Psoas muscle (tissue), 8 donors: Measurements from ENCODE around the gene PAM16. TPM values are rescaled to one million over a fixed set of nuclear protein-coding genes. Genes with fewer than 3 reads are reported as not detected.

Experiments used
- ATAC-seq, 4 donors: fragments of 200-7000 bp; cut with Tn5 transposase; one replicate each; pipeline ENCODE4 v1.9.1; 2020; ENCODE audit warnings: moderate library complexity in 3 of 4, mild to moderate bottlenecking in 2 of 4
- DNase-seq, 2 donors: peaks; one replicate each; pipeline ENCODE4 v3.0.0-alpha.2; 2020
- H3K27ac ChIP-seq: fragments of 200-600 bp; one replicate; pipeline ENCODE4 v1.8.0; 2022
- H3K27me3 ChIP-seq, 3 donors: fragments of 200-600 bp in 1 of 3; one replicate each; pipeline versions ENCODE4 v1.6.1 to v1.8.0; 2013 to 2022; ENCODE audit warnings: low read length in 2 of 3, mild to moderate bottlenecking in 2 of 3, moderate library complexity in 1 of 3; ENCODE audit not compliant: insufficient read depth in 3 of 3
- H3K36me3 ChIP-seq, 2 donors: fragments of 200-600 bp in 1 of 2; one replicate each; pipeline versions ENCODE4 v1.6.1 to v1.8.0; 2013 to 2022; ENCODE audit warnings: low read depth in 1 of 2, mild to moderate bottlenecking in 1 of 2, moderate library complexity in 1 of 2; ENCODE audit not compliant: insufficient read depth in 1 of 2
- H3K4me1 ChIP-seq: fragments of 200-600 bp; one replicate; pipeline ENCODE4 v1.8.0; 2022
- H3K4me3 ChIP-seq: fragments of 200-600 bp; one replicate; pipeline ENCODE4 v1.8.0; 2022; ENCODE audit warnings: mild to moderate bottlenecking
- H3K9me3 ChIP-seq: fragments of 200-600 bp; one replicate; pipeline ENCODE4 v1.8.0; 2022
- CTCF ChIP-seq: fragments of 200-600 bp; IDR thresholded peaks from one replicate; pipeline ENCODE4 v1.8.0; 2022; ENCODE audit warnings: antibody characterized with exemption
- WGBS, 3 donors: extraction: QIAGEN DNeasy Blood & Tissue Kit; methylation state at CpG; one replicate each; pipeline versions ENCODE4 v1.1.6 to v1.1.7; 2013; 5-methylcytosine and 5-hydroxymethylcytosine counted together
- intact Hi-C, 2 donors: fragments of 100-400 bp; cut with DNase I; formaldehyde crosslinking; loops; one replicate each; pipeline versions ENCODE4 v1.11.0 to v1.14.2; 2022
- polyA plus RNA-seq, 3 donors: library from polyadenylated mRNA; stranded (reverse); fragments of 200-250 nt; gene quantifications; one replicate each; pipeline ENCODE4 v1.2.3, GENCODE V29; 2013
- total RNA-seq, 4 donors: library from RNA; stranded (reverse); fragmentation: NEBNext Ultra II Directional in 2 of 4; extraction: Animal tissue kit (Norgen Biotek cat#: 25700) in 2 of 4; gene quantifications; one replicate each; pipeline versions ENCODE4 v1.2.1 to v1.2.4, GENCODE V29; 2021 to 2023
- donor health status: healthy with polysubstance abuse.
- donor health status: DM: no; HTN: no; CAD: no; lungs with moderate emphysema.
- donor health status: Bipolar disorder and iron deficiency.
- donor health status: healthy.
- donor health status: DM: yes; HTN: yes; CAD: no.
- donor health status: DM: no; HTN: no; CAD: no.
- donor health status: DM: no; HTN: no; CAD: no.
- donor health status: DM: yes; HTN: yes; CAD: no.

Gene PAM16
- total and polyA plus RNA-seq, 7 donors: 60.5 to 163 (median 84.2) TPM

- ATAC-seq: peak in 3 of 4 donors; percentile 21 to 45 (median 32)
- H3K27ac ChIP-seq: no peak overlapping the region
- DNase-seq: peak; percentile 47 to 74
Measured at GRCh38 chr16:4313563-4314531, 37.3 kb downstream of the PAM16 start.

GRCh38 chr16:4309833-4310266 is 41.3 kb downstream of the PAM16 start:
- H3K4me1 ChIP-seq: peaks cover 4% of the 10 kb centered on the region

More at GRCh38 chr16:4313563-4314531, 37.3 kb downstream of the PAM16 start:
- 17 to 21% (median 19%) methylated on average over 33 to 43 of the region's 43 CpGs for WGBS, 3 donors
- intact Hi-C loops: no loop called here
- Histone ChIP-seq H3K36me3 (no peaks in the 10 kb centered on the region), H3K27me3 (peaks cover 0 to 28% (median 5%) of the 10 kb centered on the region in 3 donors), H3K4me3 (no peak overlapping the region), H3K9me3 (no peaks in the 10 kb centered on the region), H3K4me1 (peaks cover 5% of the 10 kb centered on the region)
- TF ChIP-seq CTCF: peak; percentile 46

GRCh38 chr16:4309102-4309832 is 41.9 kb downstream of the PAM16 start:
- Histone ChIP-seq H3K4me1 (peaks cover 4% of the 10 kb centered on the region), H3K4me3 (no peak overlapping the region), H3K9me3 (no peaks in the 10 kb centered on the region), H3K27ac (no peak overlapping the region), H3K36me3 (no peaks in the 10 kb centered on the region), H3K27me3 (peaks cover 0 to 9% (median 0%) of the 10 kb centered on the region in 3 donors)
- no peak for DNase-seq
- intact Hi-C loops: no loop called here
- 88 to 92% (median 91%) methylated on average over 14 of the region's 14 CpGs for WGBS, 3 donors
- no peak for TF ChIP-seq CTCF
- ATAC-seq: no peak

More at GRCh38 chr16:4309833-4310266, 41.3 kb downstream of the PAM16 start:
- intact Hi-C loops: no loop called here
- peaks cover 0 to 15% (median 0%) of the 10 kb centered on the region in 3 donors for H3K27me3 ChIP-seq
- 54 to 59% (median 56%) methylated on average over 11 of the region's 11 CpGs for WGBS, 3 donors
- peak; percentile 24 for TF ChIP-seq CTCF
- ATAC-seq: no peak
- H3K36me3 ChIP-seq: no peaks in the 10 kb centered on the region
- no peak overlapping the region for H3K4me3 ChIP-seq
- H3K27ac ChIP-seq: no peak overlapping the region
- no peaks in the 10 kb centered on the region for H3K9me3 ChIP-seq
- peak; percentile 37 to 60 for DNase-seq

- no peaks in the 10 kb centered on the region for H3K27me3 ChIP-seq
- peak; percentile 95 to 98 for DNase-seq
- intact Hi-C loops: no loop called here
- H3K9me3 ChIP-seq: no peaks in the 10 kb centered on the region
- peaks cover 4% of the 10 kb centered on the region for H3K4me1 ChIP-seq
- H3K27ac ChIP-seq: peak overlapping the region; percentile 85
- peak overlapping the region; percentile 70 for H3K4me3 ChIP-seq
- no peaks in the 10 kb centered on the region for H3K36me3 ChIP-seq
- WGBS, 3 donors: 3 to 6% (median 3%) methylated on average over 51 to 68 of the region's 68 CpGs
- TF ChIP-seq CTCF: no peak
- ATAC-seq: peak; percentile 97 to 98 (median 97)
Measured at GRCh38 chr16:4307215-4308037, 43.7 kb downstream of the PAM16 start.
